GM23338 (cell line): ENCODE data around the gene OR13C9. TPM values are rescaled to one million over a fixed set of nuclear protein-coding genes. Genes with fewer than 3 reads are reported as not detected.

Experiments
- ATAC-seq: fragments of 200-7000 bp; cut with Tn5 transposase; 3 replicates; pipeline ENCODE4 v1.9.1; 2020
- DNase-seq: peaks from one replicate; pipeline ENCODE4 v3.0.0-alpha.2; 2015; ENCODE audit warnings: low spot score
- H2AFZ ChIP-seq: fragments of 200-600 bp; sonication (generic); 2 replicates; pipeline ENCODE4 v1.8.0; 2016; ENCODE audit warnings: antibody characterized with exemption, mild to moderate bottlenecking, moderate library complexity
- H3F3A ChIP-seq: fragments of 200-600 bp; sonication (generic); replicated peaks from 2 replicates; pipeline ENCODE4 v1.8.0; 2017; ENCODE audit warnings: antibody characterized with exemption, mixed run types, low read depth
- H3K27ac ChIP-seq: fragments of 200-600 bp; sonication (generic); 2 replicates; pipeline ENCODE4 v1.6.1; 2016; ENCODE audit warnings: low read depth
- H3K27me3 ChIP-seq: fragments of 200-600 bp; sonication (generic); 2 replicates; pipeline ENCODE4 v1.8.0; 2016; ENCODE audit warnings: mild to moderate bottlenecking, mixed run types, moderate library complexity; ENCODE audit not compliant: insufficient read depth
- H3K36me3 ChIP-seq: fragments of 200-600 bp; sonication (generic); 2 replicates; pipeline ENCODE4 v1.8.0; 2016; ENCODE audit warnings: mild to moderate bottlenecking; ENCODE audit not compliant: insufficient read depth
- H3K4me1 ChIP-seq: fragments of 200-600 bp; sonication (generic); 2 replicates; pipeline ENCODE4 v1.8.0; 2016; ENCODE audit warnings: mild to moderate bottlenecking, moderate library complexity; ENCODE audit not compliant: insufficient read depth
- H3K4me2 ChIP-seq: fragments of 200-600 bp; sonication (generic); 2 replicates; pipeline ENCODE4 v1.7.1; 2017; ENCODE audit warnings: mixed run types
- H3K4me3 ChIP-seq: fragments of 200-600 bp; sonication (generic); 2 replicates; pipeline ENCODE4 v1.6.1; 2016; ENCODE audit warnings: mixed run types
- H3K79me2 ChIP-seq: fragments of 200-600 bp; sonication (generic); replicated peaks from 2 replicates; pipeline ENCODE4 v1.8.0; 2017; ENCODE audit warnings: mild to moderate bottlenecking; ENCODE audit not compliant: insufficient read depth
- H3K9me2 ChIP-seq: fragments of 200-600 bp; sonication (generic); 2 replicates; pipeline ENCODE4 v1.8.0; 2017; ENCODE audit not compliant: insufficient read depth
- H4K20me1 ChIP-seq: fragments of 200-600 bp; sonication (generic); replicated peaks from 2 replicates; pipeline ENCODE4 v1.8.0; 2017; ENCODE audit warnings: mild to moderate bottlenecking; ENCODE audit not compliant: insufficient read depth
- H3K27ac Mint-ChIP-seq: 2 replicates; pipeline ENCODE4 v1.8.0; 2020; ENCODE audit warnings: inconsistent platforms, mild to moderate bottlenecking, moderate library complexity, mixed read lengths
- H3K27me3 Mint-ChIP-seq: 3 replicates; pipeline ENCODE4 v1.8.0; 2022; ENCODE audit warnings: low read depth, mild to moderate bottlenecking, moderate library complexity, mixed read lengths, inconsistent platforms; ENCODE audit not compliant: insufficient read depth, poor library complexity
- H3K36me3 Mint-ChIP-seq: 3 replicates; pipeline ENCODE4 v1.8.0; 2021; ENCODE audit warnings: low read depth, mild to moderate bottlenecking, inconsistent platforms, moderate library complexity, mixed read lengths
- H3K4me1 Mint-ChIP-seq: 3 replicates; pipeline ENCODE4 v1.8.0; 2020; ENCODE audit warnings: mild to moderate bottlenecking, inconsistent platforms, mixed read lengths
- H3K4me3 Mint-ChIP-seq: 3 replicates; pipeline ENCODE4 v1.8.0; 2021; ENCODE audit warnings: moderate library complexity, mild to moderate bottlenecking, inconsistent platforms, mixed read lengths
- H3K9me3 Mint-ChIP-seq: 3 replicates; pipeline ENCODE4 v1.8.0; 2020; ENCODE audit warnings: moderate library complexity, mild to moderate bottlenecking, inconsistent platforms, mixed read lengths
- CREB1 ChIP-seq: fragments of 250-450 bp; sonication (Bioruptor Pico); IDR thresholded peaks from 2 replicates; pipeline ENCODE4 v1.5.0; 2020; ENCODE audit warnings: low read depth, mild to moderate bottlenecking, moderate library complexity
- ETS1 ChIP-seq: IDR thresholded peaks from 2 replicates; pipeline ENCODE4 v1.6.1; 2016; ENCODE audit warnings: antibody characterized with exemption
- EZH2 ChIP-seq: fragments of 200-600 bp; sonication (generic); IDR thresholded peaks from one replicate; pipeline ENCODE4 v1.8.0; 2017; ENCODE audit warnings: antibody characterized with exemption, mild to moderate bottlenecking, low read depth; ENCODE audit not compliant: unreplicated experiment
- EZH2phosphoT487 ChIP-seq: fragments of 200-600 bp; sonication (generic); IDR thresholded peaks from one replicate; pipeline ENCODE4 v1.8.1; 2018; ENCODE audit warnings: antibody characterized with exemption; ENCODE audit not compliant: unreplicated experiment
- NANOG ChIP-seq: IDR thresholded peaks from 2 replicates; pipeline ENCODE4 v1.6.1; 2016; ENCODE audit warnings: antibody characterized with exemption, borderline replicate concordance
- REST ChIP-seq: IDR thresholded peaks from one replicate; pipeline ENCODE4 v1.6.1; 2018; ENCODE audit warnings: antibody characterized with exemption; ENCODE audit not compliant: unreplicated experiment
- ZNF462 ChIP-seq: fragments of 250-450 bp; sonication (Bioruptor Pico); IDR thresholded peaks from 2 replicates; pipeline ENCODE4 v1.5.0; 2020; ENCODE audit warnings: mild to moderate bottlenecking, moderate library complexity
- polyA plus RNA-seq: library from polyadenylated mRNA; unstranded; fragments of >200 nt; fragmentation: Nextera tagmentation; extraction: Ambion mirVana; gene quantifications from 2 replicates; pipeline ENCODE4 v1.2.1, GENCODE V29; 2016
- total RNA-seq: library from RNA; depleted of rRNA; stranded (reverse); fragments of >200 nt; shearing (Covaris generic); gene quantifications from 2 replicates; pipeline ENCODE4 v1.2.3, GENCODE V29; 2014

Gene OR13C9
- total and polyA plus RNA-seq, 2 experiments from 2014 or later, result not detected

- TF ChIP-seq REST (no peak), ETS1 (no peak), EZH2 (no peak)
These were observed 40.6 kb upstream of the OR13C9 start (continued) for GRCh38 chr9:104658496-104659195.

- Histone ChIP-seq H3K36me3 (no peaks in the 10 kb centered on the region; the same call in 1 of the 2 replicates), H3K4me1 (no peaks in the 10 kb centered on the region), H3K27ac (no peak overlapping the region), H3K4me2 (no peak overlapping the region), H3K4me3 (no peak overlapping the region), H3F3A (no peaks in the 10 kb centered on the region), H2AFZ (no peak overlapping the region), H3K27me3 (no peaks in the 10 kb centered on the region), H3K9me2 (no peaks in the 10 kb centered on the region), H4K20me1 (no peaks in the 10 kb centered on the region; the same call in 1 of the 2 replicates), H3K79me2 (no peaks in the 10 kb centered on the region)
- Mint-ChIP-seq H3K4me1 (no peaks in the 10 kb centered on the region), H3K36me3 (peaks cover 2% of the 10 kb centered on the region), H3K27me3 (peaks cover 4% of the 10 kb centered on the region), H3K9me3 (peaks cover 52% of the 10 kb centered on the region), H3K4me3 (no peak overlapping the region), H3K27ac (no peak overlapping the region)
- no peak for DNase-seq
- no peak for ATAC-seq
- no peak for TF ChIP-seq NANOG
- no peak for TF ChIP-seq REST
- TF ChIP-seq ZNF462 (CRISPR knock-in tag), result no peak
- TF ChIP-seq EZH2phosphoT487, result no peak
- TF ChIP-seq CREB1 (CRISPR knock-in tag), result no peak
- TF ChIP-seq EZH2, result no peak
These were observed 17.5 kb upstream of the OR13C9 start for GRCh38 chr9:104635456-104635855.
